ENCODE data around the gene NEK3.

- TF ChIP-seq, protein P1, sequence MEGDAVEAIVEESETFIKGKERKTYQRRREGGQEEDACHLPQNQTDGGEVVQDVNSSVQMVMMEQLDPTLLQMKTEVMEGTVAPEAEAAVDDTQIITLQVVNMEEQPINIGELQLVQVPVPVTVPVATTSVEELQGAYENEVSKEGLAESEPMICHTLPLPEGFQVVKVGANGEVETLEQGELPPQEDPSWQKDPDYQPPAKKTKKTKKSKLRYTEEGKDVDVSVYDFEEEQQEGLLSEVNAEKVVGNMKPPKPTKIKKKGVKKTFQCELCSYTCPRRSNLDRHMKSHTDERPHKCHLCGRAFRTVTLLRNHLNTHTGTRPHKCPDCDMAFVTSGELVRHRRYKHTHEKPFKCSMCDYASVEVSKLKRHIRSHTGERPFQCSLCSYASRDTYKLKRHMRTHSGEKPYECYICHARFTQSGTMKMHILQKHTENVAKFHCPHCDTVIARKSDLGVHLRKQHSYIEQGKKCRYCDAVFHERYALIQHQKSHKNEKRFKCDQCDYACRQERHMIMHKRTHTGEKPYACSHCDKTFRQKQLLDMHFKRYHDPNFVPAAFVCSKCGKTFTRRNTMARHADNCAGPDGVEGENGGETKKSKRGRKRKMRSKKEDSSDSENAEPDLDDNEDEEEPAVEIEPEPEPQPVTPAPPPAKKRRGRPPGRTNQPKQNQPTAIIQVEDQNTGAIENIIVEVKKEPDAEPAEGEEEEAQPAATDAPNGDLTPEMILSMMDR (IDR thresholded peaks at IDR 0.05) = no peak
- TF ChIP-seq POLR2A (IDR thresholded peaks at IDR 0.05) = no peak
Measured at GRCh38 chr13:52136763-52137162, 22.6 kb downstream of the NEK3 start.
